ENCODE data around the gene CCDC30.

- TF ChIP-seq CTCF (IDR thresholded peaks at IDR 0.05) = no peak
- no peak for TF ChIP-seq POLR2A (IDR thresholded peaks at IDR 0.05)
Measured at GRCh38 chr1:42692911-42693310, 229.8 kb downstream of the CCDC30 start.

All from uterus (tissue), 2 donors.